ENCODE measurements around the gene EGLN2. TPM values are rescaled to one million over a fixed set of nuclear protein-coding genes. Genes with fewer than 3 reads are reported as not detected.

EGLN2 gene
- polyA plus RNA-seq, 3 donors = 30.5 to 121 (median 93.1) TPM

Other genes with a start within 250 kb of the EGLN2 start
- gene SHKBP1, start 222.3 kb upstream of the EGLN2 start, polyA plus RNA-seq = 10 to 100 TPM; 35.6 to 67.6 (median 55.1) TPM
- gene LTBP4, start 197.8 kb upstream of the EGLN2 start, polyA plus RNA-seq = 100 to 1,000 TPM in 2 of 3 donors, 10 to 100 TPM in 1; 35.5 to 125 (median 124) TPM
- gene NUMBL, start 108.5 kb upstream of the EGLN2 start, polyA plus RNA-seq = 10 to 100 TPM in 2 of 3 donors, 1 to 10 TPM in 1; 7.1 to 30.7 (median 27.2) TPM
- gene COQ8B, start 82.3 kb upstream of the EGLN2 start, polyA plus RNA-seq = 10 to 100 TPM; 26.2 to 35.5 (median 29.4) TPM
- 10 to 100 TPM; 14.6 to 58.3 (median 43.1) TPM for gene ITPKC, start 82.1 kb upstream of the EGLN2 start, polyA plus RNA-seq
- gene ACTMAP, start 48.7 kb upstream of the EGLN2 start, polyA plus RNA-seq = 1 to 10 TPM; 3.5 to 7.1 (median 5.1) TPM
- gene SNRPA, start 48.0 kb upstream of the EGLN2 start, polyA plus RNA-seq = 10 to 100 TPM; 21.2 to 44.1 (median 42.8) TPM
- gene MIA, start 23.7 kb upstream of the EGLN2 start, polyA plus RNA-seq = under 1 TPM in 2 of 3 donors, not detected in 1; 0.61 to 0.67 TPM
- gene RAB4B, start 20.9 kb upstream of the EGLN2 start, polyA plus RNA-seq = 10 to 100 TPM; 19.6 to 41.4 (median 31.7) TPM
- gene CYP2A6, start 51.3 kb downstream of the EGLN2 start, polyA plus RNA-seq = under 1 TPM in 2 of 3 donors, not detected in 1; 0.22 to 0.42 TPM
- not detected for gene CYP2A7, start 83.0 kb downstream of the EGLN2 start, polyA plus RNA-seq
- gene CYP2B6, start 192.1 kb downstream of the EGLN2 start, polyA plus RNA-seq = not detected

Data from adipose tissue (tissue), 3 donors.